ENCODE data around the gene RBM3. TPM values are rescaled to one million over a fixed set of nuclear protein-coding genes. Genes with fewer than 3 reads are reported as not detected.

The RBM3 gene
- total RNA-seq, 4 donors from 2014 or later: 122 to 250 (median 177) TPM

- WGBS, 2 donors: 97 to 100% methylated on average over 2 to 5 of the region's 14 CpGs
- no peak overlapping the region for H3K27ac ChIP-seq
- H3K36me3 ChIP-seq: peaks cover 0 to 12% of the 10 kb centered on the region in 2 donors
Measured at GRCh38 chrX:48560056-48560455, 14.2 kb upstream of the RBM3 start.

GRCh38 chrX:48560681-48561080 is 13.6 kb upstream of the RBM3 start:
- DNase-seq: no peak
- Histone ChIP-seq H3K4me3 (replicated peaks in 1 of 3) (no peak overlapping the region), H3K36me3 (peaks cover 0 to 12% of the 10 kb centered on the region in 2 donors), H3K27ac (no peak overlapping the region), H3K9me3 (no peaks in the 10 kb centered on the region), H3K27me3 (no peaks in the 10 kb centered on the region), H3K4me1 (no peaks in the 10 kb centered on the region)
- WGBS, 2 donors: 83 to 99% methylated on average over 1 to 9 of the region's 12 CpGs
- no peak for TF ChIP-seq POLR2A (IDR thresholded peaks at IDR 0.05)
- TF ChIP-seq CTCF (IDR thresholded peaks at IDR 0.05): no peak
- intact Hi-C loops (cut with DNase I): no loop called here

More at GRCh38 chrX:48560056-48560455, 14.2 kb upstream of the RBM3 start:
- Histone ChIP-seq H3K27me3 (no peaks in the 10 kb centered on the region), H3K9me3 (no peaks in the 10 kb centered on the region), H3K4me3 (replicated peaks in 1 of 3) (no peak overlapping the region), H3K4me1 (no peaks in the 10 kb centered on the region)
- TF ChIP-seq POLR2A (IDR thresholded peaks at IDR 0.05): no peak
- no peak for TF ChIP-seq CTCF (IDR thresholded peaks at IDR 0.05)
- intact Hi-C loops (cut with DNase I): no loop called here
- DNase-seq: no peak

GRCh38 chrX:48569958-48570357 is 4.3 kb upstream of the RBM3 start:
- no peaks in the 10 kb centered on the region for H3K4me1 ChIP-seq
- intact Hi-C loops (cut with DNase I): no loop called here
- H3K9me3 ChIP-seq: no peaks in the 10 kb centered on the region
- no peak overlapping the region for H3K4me3 ChIP-seq (replicated peaks in 1 of 3)
- no peak for TF ChIP-seq CTCF (IDR thresholded peaks at IDR 0.05)
- no peak for TF ChIP-seq POLR2A (IDR thresholded peaks at IDR 0.05)
- 50 to 75% methylated on average over 1 of the region's 1 CpG for WGBS, 2 donors
- H3K27me3 ChIP-seq: no peaks in the 10 kb centered on the region
- DNase-seq: no peak
- no peaks in the 10 kb centered on the region for H3K36me3 ChIP-seq
- H3K27ac ChIP-seq: no peak overlapping the region

GRCh38 chrX:48573690-48574269 is 504 bp upstream of the RBM3 start:
- 35 to 39% methylated on average over 16 to 19 of the region's 19 CpGs for WGBS, 2 donors
- intact Hi-C loops (cut with DNase I): no loop called here
- Histone ChIP-seq H3K27ac (peak overlapping the region; percentile 86 to 99 (median 95)), H3K9me3 (no peaks in the 10 kb centered on the region), H3K4me3 (replicated peaks in 1 of 3) (peak overlapping the region in 1 of 3 donors; percentile 50), H3K36me3 (peaks cover 19 to 28% of the 10 kb centered on the region in 2 donors), H3K27me3 (no peaks in the 10 kb centered on the region), H3K4me1 (peaks cover 5 to 12% of the 10 kb centered on the region in 2 donors)
- no peak for TF ChIP-seq POLR2A (IDR thresholded peaks at IDR 0.05)
- TF ChIP-seq CTCF (IDR thresholded peaks at IDR 0.05): no peak
- peak; percentile 8 to 24 for DNase-seq

- Histone ChIP-seq H3K9me3 (no peaks in the 10 kb centered on the region), H3K27me3 (no peaks in the 10 kb centered on the region), H3K4me3 (replicated peaks in 1 of 3) (peak overlapping the region in 1 of 3 donors; percentile 50), H3K36me3 (peaks cover 19 to 28% of the 10 kb centered on the region in 2 donors), H3K27ac (peak overlapping the region in 2 of 3 donors; percentile 95 to 99), H3K4me1 (peaks cover 5 to 12% of the 10 kb centered on the region in 2 donors)
- WGBS, 2 donors: 71% methylated on average over 2 of the region's 13 CpGs; no CpG with 5 or more reads in 1 of the 2 donors
- no peak for TF ChIP-seq CTCF (IDR thresholded peaks at IDR 0.05)
- no peak for TF ChIP-seq POLR2A (IDR thresholded peaks at IDR 0.05)
- intact Hi-C loops (cut with DNase I): no loop called here
- no peak for DNase-seq
Measured at GRCh38 chrX:48575642-48576041, 1.4 kb downstream of the RBM3 start.

Data from thyroid gland (tissue), 4 donors.